Osteoblast (primary cell): Measurements from ENCODE around the gene IFT172. TPM values are rescaled to one million over a fixed set of nuclear protein-coding genes. Genes with fewer than 3 reads are reported as not detected.
A peak's percentile ranks its signal among the peaks of the same experiment; 100 is the strongest.
"Not testable (repeated sequence)": the region's sequence is repeated elsewhere in the genome, so short reads cannot be mapped to it uniquely, and the experiment has no call there.

ENCODE experiments used
- DNase-seq: peaks from one replicate; pipeline ENCODE4 v3.0.0; 2011; ENCODE audit warnings: low spot score, mixed read lengths; ENCODE audit not compliant: insufficient read length; ENCODE audit errors: missing footprints
- H2AFZ ChIP-seq: 2 replicates; pipeline ENCODE4 v1.6.0; 2011; ENCODE audit warnings: mild to moderate bottlenecking, low read length
- H3K27ac ChIP-seq: 2 replicates; pipeline ENCODE4 v1.5.1; 2011; ENCODE audit warnings: mild to moderate bottlenecking, low read depth, low read length, moderate library complexity
- H3K27me3 ChIP-seq: 2 replicates; pipeline ENCODE4 v1.6.0; 2012; ENCODE audit warnings: mild to moderate bottlenecking, control low read depth, inconsistent platforms, low read length, moderate library complexity; ENCODE audit not compliant: insufficient read depth
- H3K36me3 ChIP-seq: 2 replicates; pipeline ENCODE4 v1.5.1; 2011; ENCODE audit warnings: mild to moderate bottlenecking, low read length, control low read depth, moderate library complexity; ENCODE audit not compliant: insufficient read depth
- H3K4me1 ChIP-seq: 2 replicates; pipeline ENCODE4 v1.5.1; 2011; ENCODE audit warnings: mild to moderate bottlenecking, low read length, control low read depth, moderate library complexity; ENCODE audit not compliant: insufficient read depth
- H3K4me2 ChIP-seq: 2 replicates; pipeline ENCODE4 v1.6.0; 2011; ENCODE audit warnings: mild to moderate bottlenecking, low read length; ENCODE audit not compliant: insufficient read depth
- H3K4me3 ChIP-seq: fragments of 200-600 bp; sonication (generic); 3 replicates; pipeline ENCODE4 v1.5.1; 2012; ENCODE audit warnings: mild to moderate bottlenecking, low read length, inconsistent platforms; ENCODE audit not compliant: insufficient read depth
- H3K79me2 ChIP-seq: 2 replicates; pipeline ENCODE4 v1.6.0; 2012; ENCODE audit warnings: mild to moderate bottlenecking, low read length, control low read depth, inconsistent platforms; ENCODE audit not compliant: insufficient read depth
- H3K9me3 ChIP-seq: 2 replicates; pipeline ENCODE4 v1.5.1; 2011; ENCODE audit warnings: low read depth, low read length, control low read depth
- H4K20me1 ChIP-seq: 2 replicates; pipeline ENCODE4 v1.6.0; 2012; ENCODE audit warnings: mild to moderate bottlenecking, low read length, control low read depth; ENCODE audit not compliant: insufficient read depth
- CTCF ChIP-seq: IDR thresholded peaks from 2 replicates; pipeline ENCODE4 v1.5.1; 2011; ENCODE audit warnings: mild to moderate bottlenecking, low read depth, low read length, moderate library complexity; ENCODE audit errors: extremely low read depth
- total RNA-seq: library from RNA; depleted of rRNA; stranded (reverse); fragments of >200 nt; gene quantifications from 2 replicates; pipeline ENCODE4 v1.2.3, GENCODE V29; 2012

Gene IFT172
- total RNA-seq, result 33.3 and 35.5 TPM in 2 replicates

DNA sequence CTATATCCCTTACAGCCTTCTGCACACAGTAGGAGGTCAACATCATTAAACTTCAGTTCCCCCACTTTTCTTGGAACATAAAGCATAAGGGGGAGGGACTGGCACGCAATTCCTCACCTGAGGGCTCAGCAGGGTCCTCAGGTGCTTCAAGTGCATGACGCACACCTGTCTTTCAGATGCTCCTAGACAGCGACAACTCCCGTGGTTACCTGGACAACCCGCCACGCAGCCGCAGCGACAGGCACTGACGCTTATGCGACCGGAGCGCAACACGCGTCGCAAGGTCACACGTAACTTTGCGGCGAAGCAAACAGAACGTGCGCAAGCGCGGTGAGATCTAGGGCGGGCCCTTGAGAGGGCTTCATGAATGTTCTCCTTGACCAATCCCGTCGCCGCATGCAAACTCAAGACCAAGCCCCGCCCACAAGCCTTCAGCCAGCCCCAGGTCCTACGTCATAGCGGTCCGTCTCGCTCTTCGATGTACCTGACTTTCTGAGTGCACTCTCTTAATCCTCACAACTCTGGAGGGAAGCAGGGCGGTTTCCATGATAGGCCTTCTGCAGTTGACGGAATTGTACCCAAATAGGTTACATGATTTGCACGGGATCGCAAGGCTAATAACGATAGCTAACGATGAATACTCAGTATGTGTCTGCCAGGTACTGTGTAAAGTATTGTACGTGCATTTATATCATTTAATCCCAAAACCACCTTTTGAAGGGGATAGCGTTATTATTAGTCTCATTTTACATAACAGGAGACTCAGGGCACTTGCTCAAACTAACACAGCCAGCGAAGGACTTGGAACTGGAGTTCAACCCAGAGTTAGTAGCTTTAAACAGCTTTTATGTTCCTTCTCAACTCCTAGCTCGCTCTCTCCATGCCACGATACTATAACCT lies at the start of gene IFT172:
Gene IFT172, minus strand, starts transcription at position 246 of the 900 bp plus-strand sequence. Its CDS starts 90 bp downstream, at position 156.
- Histone ChIP-seq H3K4me3 (peak within 1 kb of the TSS; percentile 88), H2AFZ (peak within 1 kb of the TSS; percentile 97), H4K20me1 (no peaks in the 10 kb centered on the region), H3K79me2 (peaks cover 22% of the 10 kb centered on the region), H3K4me1 (peaks cover 22% of the 10 kb centered on the region), H3K4me2 (peak within 1 kb of the TSS; percentile 95), H3K36me3 (peaks cover 13% of the 10 kb centered on the region), H3K9me3 (no peaks in the 10 kb centered on the region), H3K27me3 (no peaks in the 10 kb centered on the region), H3K27ac (peak within 1 kb of the TSS; percentile 73)
- no peak for TF ChIP-seq CTCF
- DNase-seq, result peak; percentile 98

GRCh38 chr2:27538839-27539450 lies 49.4 kb upstream of the IFT172 start:
- not testable (repeated sequence) for DNase-seq, H3K27me3 ChIP-seq

DNA sequence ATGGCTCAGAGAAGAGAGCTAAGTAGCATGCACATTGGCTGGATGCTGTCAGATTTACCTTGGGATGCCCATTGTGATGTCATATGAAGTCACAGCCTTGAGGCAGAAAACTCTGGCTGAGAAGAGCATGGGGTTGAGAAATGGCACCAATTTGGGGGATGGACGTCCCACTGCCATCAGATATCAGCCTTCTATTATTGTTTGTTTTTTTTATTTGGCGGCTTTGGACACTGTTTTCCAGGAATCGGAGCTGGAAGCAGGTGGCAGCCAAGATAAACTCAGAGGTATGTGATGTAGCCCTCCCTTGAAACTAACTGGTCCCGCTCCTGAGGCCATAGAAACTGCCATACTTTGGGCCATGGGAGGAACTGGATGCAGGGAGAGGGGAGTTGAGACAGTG lies 47.7 kb upstream of the IFT172 start:
- no peaks in the 10 kb centered on the region for H3K79me2 ChIP-seq
- H3K27me3 ChIP-seq, result peaks cover 3% of the 10 kb centered on the region
- H2AFZ ChIP-seq, result no peak overlapping the region
- no peak for DNase-seq
- H3K4me3 ChIP-seq, result no peak overlapping the region
- no peaks in the 10 kb centered on the region for H3K4me1 ChIP-seq
- no peak overlapping the region for H3K4me2 ChIP-seq
- H4K20me1 ChIP-seq, result no peaks in the 10 kb centered on the region
- TF ChIP-seq CTCF, result no peak
- no peaks in the 10 kb centered on the region for H3K9me3 ChIP-seq
- no peak overlapping the region for H3K27ac ChIP-seq
- H3K36me3 ChIP-seq, result no peaks in the 10 kb centered on the region

More at GRCh38 chr2:27538839-27539450, 49.4 kb upstream of the IFT172 start:
- H4K20me1 ChIP-seq, H3K27ac ChIP-seq, H3K36me3 ChIP-seq, H3K79me2 ChIP-seq, H3K4me3 ChIP-seq, H3K9me3 ChIP-seq, H3K4me1 ChIP-seq, H2AFZ ChIP-seq, H3K4me2 ChIP-seq: not testable (repeated sequence)

DNA sequence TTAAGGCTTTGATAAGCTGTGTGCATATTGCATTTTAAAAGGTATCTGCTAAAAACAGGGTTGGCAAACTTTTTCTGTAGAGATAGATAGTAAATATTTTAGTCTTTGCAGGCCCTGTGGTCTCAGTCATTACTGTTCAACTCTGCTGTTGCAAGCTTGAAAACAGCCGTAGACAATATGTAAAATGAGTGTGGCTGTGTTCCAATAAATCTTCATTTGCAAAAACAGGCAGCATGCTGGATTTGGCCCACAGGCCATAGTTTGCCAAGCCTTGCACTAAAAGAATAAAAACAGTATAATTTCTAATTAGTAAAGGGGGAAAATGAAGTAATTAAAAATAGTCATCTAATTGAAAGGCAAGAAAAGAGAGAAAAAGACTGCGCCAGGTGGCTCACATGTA lies 42.4 kb upstream of the IFT172 start:
- Histone ChIP-seq H3K9me3 (no peaks in the 10 kb centered on the region), H2AFZ (no peak overlapping the region), H4K20me1 (no peaks in the 10 kb centered on the region), H3K36me3 (no peaks in the 10 kb centered on the region), H3K27ac (no peak overlapping the region), H3K4me3 (no peak overlapping the region), H3K79me2 (no peaks in the 10 kb centered on the region), H3K4me2 (no peak overlapping the region), H3K27me3 (no peaks in the 10 kb centered on the region), H3K4me1 (no peaks in the 10 kb centered on the region)
- no peak for DNase-seq
- no peak for TF ChIP-seq CTCF
